Neural cell (in vitro differentiated cells): ENCODE measurements around the gene EHD1. TPM values are rescaled to one million over a fixed set of nuclear protein-coding genes. Genes with fewer than 3 reads are reported as not detected.

Source experiments
- H2AFZ ChIP-seq: fragments of 200-600, 300-800 bp; sonication (generic), shearing (Covaris generic); 2 replicates; pipeline ENCODE4 v1.6.0; 2014; ENCODE audit warnings: low read depth, mild to moderate bottlenecking, antibody characterized with exemption, low read length, moderate library complexity
- H3F3A ChIP-seq: fragments of 200-600 bp; shearing (Covaris generic); 2 replicates; pipeline ENCODE4 v1.6.1; 2016; ENCODE audit warnings: mild to moderate bottlenecking, moderate library complexity, mixed read lengths, antibody characterized with exemption, low read length; ENCODE audit not compliant: insufficient read depth, poor library complexity, severe bottlenecking
- H3K27ac ChIP-seq: fragments of 200-600, 300-800 bp; sonication (generic), shearing (Covaris generic); 2 replicates; pipeline ENCODE4 v1.5.1; 2014; ENCODE audit warnings: mild to moderate bottlenecking, low read length, moderate library complexity
- H3K27me3 ChIP-seq: fragments of 300-800, 200-600 bp; sonication (generic), shearing (Covaris generic); 2 replicates; pipeline ENCODE4 v1.6.0; 2014; ENCODE audit warnings: mild to moderate bottlenecking, low read depth, low read length, moderate library complexity; ENCODE audit not compliant: insufficient read depth
- H3K36me3 ChIP-seq: fragments of 300-800, 200-600 bp; sonication (generic), shearing (Covaris generic); 2 replicates; pipeline ENCODE4 v1.5.1; 2014; ENCODE audit warnings: mild to moderate bottlenecking, antibody characterized with exemption, low read length, moderate library complexity; ENCODE audit not compliant: insufficient read depth
- H3K4me2 ChIP-seq: fragments of 300-800, 200-600 bp; sonication (generic), shearing (Covaris generic); 2 replicates; pipeline ENCODE4 v1.6.0; 2014; ENCODE audit warnings: mild to moderate bottlenecking, low read length
- H3K4me3 ChIP-seq: fragments of 300-800, 200-600 bp; sonication (generic), shearing (Covaris generic); 2 replicates; pipeline ENCODE4 v1.5.1; 2014; ENCODE audit warnings: mild to moderate bottlenecking, low read length, moderate library complexity
- H3K79me2 ChIP-seq: fragments of 200-600 bp; shearing (Covaris generic); replicated peaks from 2 replicates; pipeline ENCODE4 v1.6.0; 2014; ENCODE audit warnings: mild to moderate bottlenecking, low read length, moderate library complexity; ENCODE audit not compliant: insufficient read depth
- H3K9ac ChIP-seq: fragments of 300-800, 200-600 bp; sonication (generic), shearing (Covaris generic); 2 replicates; pipeline ENCODE4 v1.6.1; 2016; ENCODE audit warnings: mild to moderate bottlenecking, low read length, mixed read lengths
- H3K9me2 ChIP-seq: fragments of 200-600 bp; shearing (Covaris generic); 2 replicates; pipeline ENCODE4 v1.6.1; 2016; ENCODE audit warnings: mild to moderate bottlenecking, low read length, mixed read lengths; ENCODE audit not compliant: insufficient read depth
- H3K9me3 ChIP-seq: fragments of 200-600, 300-800 bp; sonication (generic), shearing (Covaris generic); 2 replicates; pipeline ENCODE4 v1.6.1; 2016; ENCODE audit warnings: mild to moderate bottlenecking, mixed run types, low read length, moderate library complexity, mixed read lengths
- H4K20me1 ChIP-seq: fragments of 200-600 bp; shearing (Covaris generic); 2 replicates; pipeline ENCODE4 v1.6.1; 2016; ENCODE audit warnings: mild to moderate bottlenecking, mixed run types; ENCODE audit not compliant: insufficient read depth
- EP300 ChIP-seq: fragments of 450-650 bp; conservative IDR thresholded peaks from 2 replicates; pipeline ENCODE4 v1.6.1; 2014; ENCODE audit warnings: antibody characterized with exemption, mild to moderate bottlenecking, moderate library complexity; ENCODE audit not compliant: poor library complexity, severe bottlenecking
- EZH2 ChIP-seq: fragments of 200-600, 300-800 bp; shearing (Covaris generic), sonication (generic); IDR thresholded peaks from 2 replicates; pipeline ENCODE4 v1.6.1; 2014; ENCODE audit warnings: antibody characterized with exemption, low read length, borderline replicate concordance, mild to moderate bottlenecking; ENCODE audit not compliant: insufficient read depth, poor library complexity, severe bottlenecking
- MXI1 ChIP-seq: fragments of 450-650 bp; conservative IDR thresholded peaks from 2 replicates; pipeline ENCODE4 v1.6.1; 2014; ENCODE audit warnings: antibody characterized with exemption, mild to moderate bottlenecking; ENCODE audit not compliant: poor library complexity, severe bottlenecking
- POLR2AphosphoS5 ChIP-seq: IDR thresholded peaks from 2 replicates; pipeline ENCODE4 v1.6.1; 2012
- RAD21 ChIP-seq: fragments of 450-650 bp; conservative IDR thresholded peaks from 2 replicates; pipeline ENCODE4 v1.6.1; 2014; ENCODE audit warnings: antibody characterized with exemption, mild to moderate bottlenecking, moderate library complexity
- SMC3 ChIP-seq: fragments of 450-650 bp; conservative IDR thresholded peaks from 2 replicates; pipeline ENCODE4 v1.6.1; 2014; ENCODE audit warnings: antibody characterized with exemption, mild to moderate bottlenecking, moderate library complexity; ENCODE audit not compliant: poor library complexity
- TAF1 ChIP-seq: IDR thresholded peaks from 2 replicates; pipeline ENCODE4 v1.6.1; 2012; ENCODE audit warnings: low read depth
- polyA plus RNA-seq: library from polyadenylated mRNA; depleted of rRNA; stranded (reverse); fragments of >200 nt; gene quantifications from 2 replicates; pipeline ENCODE4 v1.2.3, GENCODE V29; 2014
- TF ChIP-seq, protein P1 (sequence below): IDR thresholded peaks from 2 replicates; pipeline ENCODE4 v1.6.1; 2012; ENCODE audit warnings: borderline replicate concordance
- TF ChIP-seq, protein P2 (sequence below): fragments of 450-650 bp; IDR thresholded peaks from 2 replicates; pipeline ENCODE4 v1.5.1; 2014; ENCODE audit warnings: antibody characterized with exemption, mild to moderate bottlenecking, moderate library complexity; ENCODE audit not compliant: poor library complexity, severe bottlenecking

EHD1 gene
- polyA plus RNA-seq, 1 donor from 2014 or later: 26.4 TPM

DNA sequence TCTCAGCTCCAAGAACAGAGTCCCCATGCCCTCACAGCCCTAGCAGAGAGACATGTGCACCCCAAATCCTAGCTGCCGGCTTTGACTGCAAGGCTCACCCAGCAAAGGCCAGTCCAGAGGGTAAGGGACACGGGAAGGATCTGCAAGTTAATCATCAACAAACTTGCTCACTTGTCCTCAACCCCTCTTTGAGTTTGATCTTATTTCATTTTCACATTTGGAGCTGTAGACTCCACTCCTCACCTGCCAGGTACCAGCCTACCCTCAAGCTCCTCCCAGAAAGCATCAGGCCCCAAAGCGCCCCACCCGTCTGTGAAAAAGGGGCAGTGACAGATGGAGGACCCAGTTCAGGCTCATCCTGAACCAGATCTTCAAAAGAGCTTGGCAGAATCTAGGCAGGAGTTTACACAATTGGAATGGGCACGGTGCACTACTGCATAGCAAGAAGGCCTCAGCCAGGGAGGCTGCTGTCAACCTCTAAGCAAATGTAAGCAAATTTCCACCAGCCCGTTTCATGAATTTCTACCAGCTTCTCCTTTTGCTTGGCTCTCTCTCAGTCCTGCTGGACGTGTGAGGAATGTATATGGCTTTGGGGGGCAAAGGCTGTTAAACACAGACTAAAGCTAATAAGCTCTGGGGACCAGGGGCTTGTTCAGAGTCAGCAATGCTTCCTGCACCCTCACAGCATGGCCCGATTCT is 5.5 kb downstream of the EHD1 start:
- no peak overlapping the region for H3K27ac ChIP-seq
- H3K9ac ChIP-seq: no peak overlapping the region
- H2AFZ ChIP-seq: no peak overlapping the region
- H3K36me3 ChIP-seq: no peaks in the 10 kb centered on the region
- H3K27me3 ChIP-seq: no peaks in the 10 kb centered on the region
- no peak for TF ChIP-seq EZH2
- no peak for TF ChIP-seq MXI1
- no peak overlapping the region for H3K4me3 ChIP-seq
- no peaks in the 10 kb centered on the region for H3K9me3 ChIP-seq
- no peaks in the 10 kb centered on the region for H4K20me1 ChIP-seq
- H3K79me2 ChIP-seq: peaks cover 34% of the 10 kb centered on the region
- no peaks in the 10 kb centered on the region for H3K9me2 ChIP-seq
- no peaks in the 10 kb centered on the region for H3F3A ChIP-seq
- H3K4me2 ChIP-seq: no peak overlapping the region

DNA sequence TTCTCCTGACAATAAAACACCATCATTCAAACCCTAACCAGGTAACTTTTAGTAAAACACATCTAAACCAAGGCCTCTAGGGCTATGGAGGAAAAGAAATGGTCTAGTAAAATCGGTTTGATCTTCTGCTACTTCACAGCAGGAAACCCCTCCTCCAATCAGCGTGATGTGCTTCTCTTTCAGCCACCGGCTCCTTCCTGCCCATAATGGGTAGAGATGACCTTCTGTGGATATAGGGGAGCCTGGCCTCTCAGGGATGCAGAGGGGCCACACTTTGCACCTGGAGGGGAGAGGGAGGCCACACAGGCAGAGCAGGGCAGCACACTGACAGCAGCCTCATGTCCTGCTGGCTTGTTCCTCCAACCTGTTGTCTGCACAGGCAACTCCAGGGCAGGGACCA is 6.9 kb downstream of the EHD1 start:
- Histone ChIP-seq H3K36me3 (no peaks in the 10 kb centered on the region), H3K27ac (no peak overlapping the region)

More for the DNA sequence above, 6.9 kb downstream of the EHD1 start:
- Histone ChIP-seq H3K79me2 (peaks cover 20% of the 10 kb centered on the region), H4K20me1 (no peaks in the 10 kb centered on the region), H3K4me2 (no peak overlapping the region), H3K27me3 (no peaks in the 10 kb centered on the region), H2AFZ (no peak overlapping the region), H3K4me3 (no peak overlapping the region), H3F3A (no peaks in the 10 kb centered on the region), H3K9me2 (no peaks in the 10 kb centered on the region), H3K9ac (no peak overlapping the region), H3K9me3 (no peaks in the 10 kb centered on the region)
- TF ChIP-seq RAD21: no peak
- no peak for TF ChIP-seq EP300
- no peak for TF ChIP-seq POLR2AphosphoS5
- TF ChIP-seq, protein P1, sequence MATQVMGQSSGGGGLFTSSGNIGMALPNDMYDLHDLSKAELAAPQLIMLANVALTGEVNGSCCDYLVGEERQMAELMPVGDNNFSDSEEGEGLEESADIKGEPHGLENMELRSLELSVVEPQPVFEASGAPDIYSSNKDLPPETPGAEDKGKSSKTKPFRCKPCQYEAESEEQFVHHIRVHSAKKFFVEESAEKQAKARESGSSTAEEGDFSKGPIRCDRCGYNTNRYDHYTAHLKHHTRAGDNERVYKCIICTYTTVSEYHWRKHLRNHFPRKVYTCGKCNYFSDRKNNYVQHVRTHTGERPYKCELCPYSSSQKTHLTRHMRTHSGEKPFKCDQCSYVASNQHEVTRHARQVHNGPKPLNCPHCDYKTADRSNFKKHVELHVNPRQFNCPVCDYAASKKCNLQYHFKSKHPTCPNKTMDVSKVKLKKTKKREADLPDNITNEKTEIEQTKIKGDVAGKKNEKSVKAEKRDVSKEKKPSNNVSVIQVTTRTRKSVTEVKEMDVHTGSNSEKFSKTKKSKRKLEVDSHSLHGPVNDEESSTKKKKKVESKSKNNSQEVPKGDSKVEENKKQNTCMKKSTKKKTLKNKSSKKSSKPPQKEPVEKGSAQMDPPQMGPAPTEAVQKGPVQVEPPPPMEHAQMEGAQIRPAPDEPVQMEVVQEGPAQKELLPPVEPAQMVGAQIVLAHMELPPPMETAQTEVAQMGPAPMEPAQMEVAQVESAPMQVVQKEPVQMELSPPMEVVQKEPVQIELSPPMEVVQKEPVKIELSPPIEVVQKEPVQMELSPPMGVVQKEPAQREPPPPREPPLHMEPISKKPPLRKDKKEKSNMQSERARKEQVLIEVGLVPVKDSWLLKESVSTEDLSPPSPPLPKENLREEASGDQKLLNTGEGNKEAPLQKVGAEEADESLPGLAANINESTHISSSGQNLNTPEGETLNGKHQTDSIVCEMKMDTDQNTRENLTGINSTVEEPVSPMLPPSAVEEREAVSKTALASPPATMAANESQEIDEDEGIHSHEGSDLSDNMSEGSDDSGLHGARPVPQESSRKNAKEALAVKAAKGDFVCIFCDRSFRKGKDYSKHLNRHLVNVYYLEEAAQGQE: no peak
- no peak for TF ChIP-seq MXI1
- no peak for TF ChIP-seq TAF1
- TF ChIP-seq EZH2: no peak
- TF ChIP-seq, protein P2, sequence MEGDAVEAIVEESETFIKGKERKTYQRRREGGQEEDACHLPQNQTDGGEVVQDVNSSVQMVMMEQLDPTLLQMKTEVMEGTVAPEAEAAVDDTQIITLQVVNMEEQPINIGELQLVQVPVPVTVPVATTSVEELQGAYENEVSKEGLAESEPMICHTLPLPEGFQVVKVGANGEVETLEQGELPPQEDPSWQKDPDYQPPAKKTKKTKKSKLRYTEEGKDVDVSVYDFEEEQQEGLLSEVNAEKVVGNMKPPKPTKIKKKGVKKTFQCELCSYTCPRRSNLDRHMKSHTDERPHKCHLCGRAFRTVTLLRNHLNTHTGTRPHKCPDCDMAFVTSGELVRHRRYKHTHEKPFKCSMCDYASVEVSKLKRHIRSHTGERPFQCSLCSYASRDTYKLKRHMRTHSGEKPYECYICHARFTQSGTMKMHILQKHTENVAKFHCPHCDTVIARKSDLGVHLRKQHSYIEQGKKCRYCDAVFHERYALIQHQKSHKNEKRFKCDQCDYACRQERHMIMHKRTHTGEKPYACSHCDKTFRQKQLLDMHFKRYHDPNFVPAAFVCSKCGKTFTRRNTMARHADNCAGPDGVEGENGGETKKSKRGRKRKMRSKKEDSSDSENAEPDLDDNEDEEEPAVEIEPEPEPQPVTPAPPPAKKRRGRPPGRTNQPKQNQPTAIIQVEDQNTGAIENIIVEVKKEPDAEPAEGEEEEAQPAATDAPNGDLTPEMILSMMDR: no peak
- TF ChIP-seq SMC3: no peak
